GM18870 (cell line): ENCODE measurements around the gene FBXO40.

ENCODE experiments used
- ATAC-seq: cut with Tn5 transposase; IDR thresholded peaks from one replicate; pipeline ENCODE4 v1.9.1; 2021; ENCODE audit warnings: moderate library complexity; ENCODE audit not compliant: unreplicated experiment

FBXO40 gene

GRCh38 chr3:121619691-121620090 is 26.5 kb downstream of the FBXO40 start:
- ATAC-seq = no peak

- no peak for ATAC-seq
Observed at GRCh38 chr3:121621491-121621890, 28.3 kb downstream of the FBXO40 start.

GRCh38 chr3:121624147-121624899 is 31.1 kb downstream of the FBXO40 start:
- no peak for ATAC-seq

- no peak for ATAC-seq
Observed at GRCh38 chr3:121626495-121626894, 33.3 kb downstream of the FBXO40 start.

GRCh38 chr3:121627211-121627610 is 34.0 kb downstream of the FBXO40 start:
- ATAC-seq = no peak

GRCh38 chr3:121627622-121628021 is 34.4 kb downstream of the FBXO40 start:
- ATAC-seq = no peak

GRCh38 chr3:121629601-121630000 is 36.4 kb downstream of the FBXO40 start:
- no peak for ATAC-seq

- ATAC-seq = no peak
Observed at GRCh38 chr3:121630355-121630754, 37.2 kb downstream of the FBXO40 start.

- ATAC-seq = no peak
Observed at GRCh38 chr3:121637922-121638321, 44.7 kb downstream of the FBXO40 start.

- no peak for ATAC-seq
Observed at GRCh38 chr3:121641127-121641526, 47.9 kb downstream of the FBXO40 start.

GRCh38 chr3:121642601-121643314 is 49.6 kb downstream of the FBXO40 start:
- no peak for ATAC-seq

- no peak for ATAC-seq
Observed at GRCh38 chr3:121645054-121645453, 51.9 kb downstream of the FBXO40 start.

- no peak for ATAC-seq
Observed at GRCh38 chr3:121648219-121648958, 55.2 kb downstream of the FBXO40 start.

GRCh38 chr3:121649645-121650044 is 56.5 kb downstream of the FBXO40 start:
- no peak for ATAC-seq

- no peak for ATAC-seq
Observed at GRCh38 chr3:121651684-121652083, 58.5 kb downstream of the FBXO40 start.

GRCh38 chr3:121654493-121655385 is 61.6 kb downstream of the FBXO40 start:
- peak; percentile 84 for ATAC-seq

GRCh38 chr3:121658716-121659435 is 65.7 kb downstream of the FBXO40 start:
- no peak for ATAC-seq

GRCh38 chr3:121659586-121659985 is 66.4 kb downstream of the FBXO40 start:
- no peak for ATAC-seq

GRCh38 chr3:121660356-121661171 is 67.4 kb downstream of the FBXO40 start, which contains the start of gene HCLS1:
Gene HCLS1, minus strand, starts transcription at chr3:121660903. Its CDS starts 2,556 bp downstream, at chr3:121658347.
- peak; percentile 84 for ATAC-seq
